BLaER1 (cell line): ENCODE data around the gene NAXE.
A peak's percentile ranks its signal among the peaks of the same experiment; 100 is the strongest.
"Not testable (repeated sequence)": the region's sequence is repeated elsewhere in the genome, so short reads cannot be mapped to it uniquely, and the experiment has no call there.

Source experiments
- H3K27ac ChIP-seq: shearing (Covaris generic); formaldehyde crosslinking; 2 replicates; pipeline ENCODE4 v1.8.1; 2022
- H3K27me3 ChIP-seq: shearing (Covaris generic); formaldehyde crosslinking; 2 replicates; pipeline ENCODE4 v1.8.1; 2022
- H3K36me3 ChIP-seq: shearing (Covaris generic); formaldehyde crosslinking; 2 replicates; pipeline ENCODE4 v1.8.1; 2022
- H3K4me1 ChIP-seq: shearing (Covaris generic); formaldehyde crosslinking; 2 replicates; pipeline ENCODE4 v1.8.1; 2022
- H3K4me2 ChIP-seq: shearing (Covaris generic); formaldehyde crosslinking; 2 replicates; pipeline ENCODE4 v1.8.1; 2022
- H3K4me3 ChIP-seq: shearing (Covaris generic); formaldehyde crosslinking; 2 replicates; pipeline ENCODE4 v1.8.1; 2022
- H3K9ac ChIP-seq: shearing (Covaris generic); formaldehyde crosslinking; 2 replicates; pipeline ENCODE4 v1.8.1; 2022
- H3K9me3 ChIP-seq: shearing (Covaris generic); formaldehyde crosslinking; 2 replicates; pipeline ENCODE4 v1.8.1; 2022
- H4K20me1 ChIP-seq: shearing (Covaris generic); formaldehyde crosslinking; 2 replicates; pipeline ENCODE4 v1.8.1; 2022
- Cebpa-rat ChIP-seq: shearing (Covaris generic); IDR thresholded peaks from 2 replicates; pipeline ENCODE4 v1.8.1; 2022

NAXE gene

DNA sequence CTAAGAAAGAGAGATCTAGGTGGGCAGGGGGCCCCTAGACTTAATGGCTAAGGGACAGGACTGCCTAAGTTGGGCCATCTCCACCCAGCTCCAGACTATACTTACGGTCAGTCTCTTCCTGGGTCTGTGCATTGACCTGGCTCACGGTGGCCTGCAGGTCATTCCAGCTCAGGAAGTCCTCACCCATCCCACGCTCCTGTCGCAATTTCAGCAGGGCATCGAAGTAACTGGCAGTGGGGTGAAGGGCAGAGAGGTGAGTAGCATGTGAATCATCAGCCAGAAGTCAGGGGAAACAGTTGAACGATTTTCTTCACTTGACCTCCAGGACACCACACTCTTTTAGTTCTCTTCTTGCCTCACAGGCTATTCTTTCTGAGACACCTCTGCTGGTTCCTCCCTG is 39.7 kb upstream of the NAXE start:
- Histone ChIP-seq H3K4me1 (peaks cover 69% of the 10 kb centered on the region), H3K9me3 (no peaks in the 10 kb centered on the region), H4K20me1 (no peaks in the 10 kb centered on the region), H3K4me3 (no peak overlapping the region), H3K36me3 (peaks cover 81% of the 10 kb centered on the region), H3K9ac (peak overlapping the region; percentile 16), H3K27me3 (no peaks in the 10 kb centered on the region), H3K27ac (peak overlapping the region; percentile 83), H3K4me2 (peak overlapping the region; percentile 69)
- TF ChIP-seq Cebpa-rat = no peak

DNA sequence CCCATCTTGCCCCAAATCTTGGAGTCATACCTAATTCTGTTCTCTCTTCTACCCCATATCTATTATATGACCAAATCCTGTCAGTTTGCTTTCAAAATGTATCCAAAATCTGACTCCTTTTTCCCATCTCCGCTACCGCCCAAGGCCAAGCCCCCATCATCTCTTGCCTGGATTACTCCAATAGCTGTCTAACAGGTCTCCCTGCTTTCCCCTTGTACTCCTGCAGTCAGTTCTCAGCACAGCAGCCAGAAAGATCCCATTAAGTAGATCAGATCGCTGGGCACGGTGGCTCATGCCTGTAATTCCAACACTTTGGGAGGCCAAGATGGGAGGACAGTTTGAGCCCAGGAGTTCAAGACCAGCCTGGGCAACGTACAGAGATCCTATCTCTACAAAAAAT is 39.1 kb upstream of the NAXE start:
- peak overlapping the region; percentile 69 for H3K4me2 ChIP-seq
- H3K27ac ChIP-seq = peak overlapping the region; percentile 83
- H3K36me3 ChIP-seq = peaks cover 74% of the 10 kb centered on the region
- peaks cover 69% of the 10 kb centered on the region for H3K4me1 ChIP-seq
- H3K27me3 ChIP-seq = no peaks in the 10 kb centered on the region
- peak overlapping the region; percentile 56; the same call in 1 of the 2 replicates for H3K9ac ChIP-seq
- no peaks in the 10 kb centered on the region for H4K20me1 ChIP-seq
- TF ChIP-seq Cebpa-rat = no peak
- no peak overlapping the region for H3K4me3 ChIP-seq
- no peaks in the 10 kb centered on the region for H3K9me3 ChIP-seq

DNA sequence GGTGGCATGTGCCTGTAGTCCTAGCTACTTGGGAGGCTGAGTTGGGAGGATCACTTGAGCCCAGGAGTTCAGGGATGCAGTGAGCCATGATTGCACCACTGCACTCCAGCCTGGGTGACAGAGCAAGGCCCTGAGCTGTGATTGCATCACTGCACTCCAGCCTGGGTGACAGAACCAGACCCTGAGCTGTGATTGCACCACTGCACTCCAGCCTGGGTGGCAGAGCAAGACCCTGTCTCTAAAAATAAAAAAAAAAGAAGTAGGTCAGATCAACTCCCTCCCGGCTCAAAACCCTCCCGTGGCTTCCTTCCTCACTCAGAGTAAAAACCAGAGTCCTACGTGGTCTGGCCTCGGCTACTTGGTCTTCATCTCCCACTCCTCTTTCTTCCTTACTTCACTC is 38.6 kb upstream of the NAXE start:
- Histone ChIP-seq H3K27ac (peak overlapping the region; percentile 83), H3K4me1 (peaks cover 69% of the 10 kb centered on the region), H3K36me3 (peaks cover 70% of the 10 kb centered on the region), H3K4me2 (peak overlapping the region; percentile 69), H3K9ac (peak overlapping the region; percentile 56; the same call in 1 of the 2 replicates)
- H3K27me3 ChIP-seq, H3K4me3 ChIP-seq, H4K20me1 ChIP-seq, H3K9me3 ChIP-seq: not testable (repeated sequence)
- peak; percentile 100 for TF ChIP-seq Cebpa-rat

DNA sequence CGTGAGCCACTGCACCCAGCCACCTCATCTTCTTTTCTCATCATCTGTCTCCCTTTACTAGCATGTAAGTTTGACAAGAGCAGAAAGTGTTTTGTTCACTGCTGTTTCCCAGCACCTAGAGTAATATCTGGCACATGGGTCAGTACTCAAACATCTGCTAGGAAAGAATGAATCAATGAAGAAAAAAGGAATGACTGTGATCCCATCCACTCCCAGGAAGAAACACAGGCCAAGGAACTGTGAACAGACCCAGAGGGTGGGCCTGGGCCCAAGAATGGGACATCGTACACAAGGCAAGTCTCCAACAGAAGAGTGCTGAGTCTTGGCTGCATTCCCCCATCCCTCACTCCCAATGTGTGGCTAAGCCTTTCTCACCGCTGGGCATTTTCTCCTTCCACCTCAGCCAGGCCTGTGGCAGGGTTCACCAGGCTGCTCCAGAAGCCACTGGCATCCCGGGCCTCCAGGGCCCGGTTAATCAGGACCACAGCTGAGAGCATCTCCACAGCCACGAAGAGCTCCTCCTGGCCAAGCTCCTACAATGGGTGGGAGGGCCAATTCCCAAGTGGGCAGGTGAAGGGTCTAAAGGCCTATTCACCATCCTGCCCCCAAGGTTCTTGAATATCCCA is 37.6 kb upstream of the NAXE start:
- Histone ChIP-seq H3K36me3 (peaks cover 60% of the 10 kb centered on the region), H3K4me2 (peak overlapping the region; percentile 69), H3K9ac (peak overlapping the region; percentile 56; the same call in 1 of the 2 replicates), H3K27ac (peak overlapping the region; percentile 83), H4K20me1 (no peaks in the 10 kb centered on the region), H3K4me1 (peaks cover 69% of the 10 kb centered on the region), H3K27me3 (no peaks in the 10 kb centered on the region), H3K4me3 (no peak overlapping the region), H3K9me3 (no peaks in the 10 kb centered on the region)
- no peak for TF ChIP-seq Cebpa-rat

DNA sequence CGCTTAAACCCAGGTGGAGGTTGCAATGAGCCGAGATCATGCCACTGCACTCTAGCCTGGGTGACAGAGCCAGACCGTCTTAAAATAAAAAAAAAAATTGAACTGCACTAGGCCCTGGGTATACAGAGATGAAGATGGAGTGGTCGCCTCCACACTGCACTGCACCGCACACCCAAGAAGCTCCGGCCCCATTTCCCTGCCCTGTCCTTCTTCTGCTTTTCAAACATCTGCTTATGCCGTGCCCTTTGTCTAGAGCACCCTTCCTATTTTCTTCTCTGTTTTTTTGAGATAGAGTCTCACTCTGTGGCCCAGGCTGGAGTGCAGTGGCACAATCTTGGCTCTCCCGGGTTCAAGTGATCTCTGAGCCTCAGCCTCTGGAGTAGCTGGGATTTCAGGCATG is 36.6 kb upstream of the NAXE start:
- H3K36me3 ChIP-seq = peaks cover 60% of the 10 kb centered on the region
- H3K4me3 ChIP-seq = no peak overlapping the region
- TF ChIP-seq Cebpa-rat = no peak
- peak overlapping the region; percentile 69; the same call in 1 of the 2 replicates for H3K4me2 ChIP-seq
- H3K9me3 ChIP-seq = no peaks in the 10 kb centered on the region
- H4K20me1 ChIP-seq = no peaks in the 10 kb centered on the region
- H3K27ac ChIP-seq = peak overlapping the region; percentile 83; the same call in 1 of the 2 replicates
- H3K9ac ChIP-seq = no peak overlapping the region
- no peaks in the 10 kb centered on the region for H3K27me3 ChIP-seq
- peaks cover 73% of the 10 kb centered on the region for H3K4me1 ChIP-seq

DNA sequence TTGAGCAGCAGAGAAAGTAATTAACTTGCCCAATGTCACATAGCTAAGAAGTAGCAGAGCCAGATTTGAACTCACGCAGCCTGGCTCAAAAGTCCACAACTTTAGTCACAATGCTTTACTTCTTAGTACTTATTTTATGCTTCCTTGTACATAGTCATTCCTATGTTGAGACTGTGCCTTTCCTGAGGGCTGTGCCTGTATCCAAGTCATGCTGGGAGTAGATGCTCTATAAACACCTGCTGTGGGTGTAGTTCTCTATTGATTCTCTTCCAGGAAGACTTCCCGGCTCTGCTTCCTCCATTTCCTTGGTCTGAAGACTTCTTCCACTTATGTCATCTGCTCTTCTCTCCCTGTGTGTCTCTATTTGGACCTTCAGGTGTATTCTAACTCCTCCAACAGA is 35.9 kb upstream of the NAXE start:
- H3K9me3 ChIP-seq = no peaks in the 10 kb centered on the region
- peaks cover 60% of the 10 kb centered on the region for H3K36me3 ChIP-seq
- no peak overlapping the region for H3K9ac ChIP-seq
- no peaks in the 10 kb centered on the region for H3K27me3 ChIP-seq
- H3K4me2 ChIP-seq = no peak overlapping the region
- no peaks in the 10 kb centered on the region for H4K20me1 ChIP-seq
- H3K27ac ChIP-seq = no peak overlapping the region
- peaks cover 66% of the 10 kb centered on the region for H3K4me1 ChIP-seq
- no peak overlapping the region for H3K4me3 ChIP-seq
- TF ChIP-seq Cebpa-rat = no peak

DNA sequence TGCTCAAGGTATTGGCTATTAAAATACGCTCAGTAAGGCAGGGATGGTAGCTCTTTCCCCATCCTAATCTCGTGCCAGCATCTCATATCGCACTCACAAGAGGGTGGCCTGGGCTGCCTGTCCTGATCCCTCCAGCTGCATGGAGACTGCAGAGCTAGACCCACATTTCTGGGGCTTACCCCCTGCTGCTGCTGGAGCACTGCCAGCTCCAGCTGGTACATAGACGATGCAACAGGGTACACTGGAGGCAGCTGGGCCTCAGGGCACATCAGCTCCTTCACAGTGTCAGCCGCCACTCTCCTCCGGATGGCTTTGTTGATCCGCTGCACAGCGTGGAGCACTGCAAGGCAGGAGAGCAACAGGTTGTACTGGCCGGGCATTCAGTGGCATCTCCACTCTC is 35.2 kb upstream of the NAXE start:
- TF ChIP-seq Cebpa-rat = no peak
- Histone ChIP-seq H3K36me3 (peaks cover 60% of the 10 kb centered on the region), H3K9me3 (no peaks in the 10 kb centered on the region), H3K27me3 (no peaks in the 10 kb centered on the region), H3K4me2 (no peak overlapping the region), H4K20me1 (no peaks in the 10 kb centered on the region), H3K27ac (0 out of 2 replicates have a peak overlapping the region, but pooled peaks have one; percentile 27), H3K9ac (no peak overlapping the region; the same call in 1 of the 2 replicates), H3K4me1 (peaks cover 60% of the 10 kb centered on the region), H3K4me3 (no peak overlapping the region)

DNA sequence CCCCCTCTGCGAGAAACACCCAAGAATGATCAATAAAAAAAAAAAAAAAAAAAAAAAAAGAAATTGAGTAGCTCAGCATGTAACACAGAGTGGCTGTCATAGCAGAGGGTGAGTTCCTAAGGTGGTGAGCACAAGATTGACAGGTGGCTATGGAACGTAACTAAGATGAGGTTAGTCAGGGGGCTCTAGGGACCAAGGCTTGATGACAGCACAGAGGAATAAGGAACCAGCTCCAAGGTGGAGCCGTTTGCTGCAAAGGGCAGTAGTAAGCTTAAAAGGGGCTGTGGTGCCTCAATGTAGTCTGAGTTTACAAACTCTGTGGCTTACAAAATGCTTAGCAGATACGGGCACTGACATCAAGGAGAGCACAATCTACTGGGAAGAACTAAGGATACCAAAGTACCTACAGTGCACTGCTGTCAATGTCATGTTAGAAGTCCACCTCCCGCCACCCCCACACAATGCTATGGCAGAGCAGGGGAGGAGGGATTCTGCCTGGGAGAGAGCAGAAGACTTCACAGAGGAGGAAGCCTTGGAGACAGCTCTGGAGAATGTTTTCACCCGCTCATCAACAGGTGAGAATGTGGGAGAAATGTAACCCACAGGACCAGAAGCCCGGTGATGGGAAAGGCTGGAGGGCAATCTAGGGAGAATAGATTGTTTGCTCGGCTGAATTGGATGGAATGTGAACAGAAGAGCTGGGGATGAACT is 32.3 kb upstream of the NAXE start:
- peaks cover 76% of the 10 kb centered on the region for H3K36me3 ChIP-seq
- 0 out of 2 replicates have a peak overlapping the region, but pooled peaks have one; percentile 9 for H3K4me2 ChIP-seq
- no peaks in the 10 kb centered on the region for H4K20me1 ChIP-seq

DNA sequence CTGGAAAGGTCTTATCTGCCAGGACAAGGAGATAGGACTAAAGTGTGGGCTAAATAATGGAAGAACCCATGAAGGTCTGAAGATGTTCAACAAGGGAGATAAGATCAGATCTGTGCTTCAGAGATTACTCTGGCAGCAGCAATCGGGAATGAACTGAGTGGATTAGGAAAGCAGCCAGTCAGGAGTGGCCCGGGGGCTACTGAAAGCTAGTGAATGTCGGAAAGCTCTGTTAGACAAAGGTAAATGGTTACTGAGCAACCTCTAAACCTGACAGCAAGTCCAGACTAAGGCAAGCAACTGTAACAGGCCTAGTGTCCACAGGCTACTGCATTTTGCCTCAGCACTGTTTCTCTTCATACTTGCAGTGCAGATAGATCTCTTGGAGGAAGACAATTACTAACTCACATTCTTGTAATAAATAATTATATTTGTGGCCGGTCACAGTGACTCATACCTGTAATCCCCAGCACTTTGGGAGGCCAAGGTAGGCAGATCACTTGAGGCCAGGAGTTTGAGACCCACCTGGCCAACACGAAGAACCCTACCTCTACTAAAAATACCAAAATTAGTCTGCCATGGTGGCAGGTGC is 31.7 kb upstream of the NAXE start:
- Histone ChIP-seq H3K4me3 (no peak overlapping the region), H3K27ac (no peak overlapping the region; the same call in 1 of the 2 replicates), H4K20me1 (no peaks in the 10 kb centered on the region), H3K9me3 (no peaks in the 10 kb centered on the region), H3K36me3 (peaks cover 77% of the 10 kb centered on the region), H3K4me1 (peaks cover 24% of the 10 kb centered on the region), H3K9ac (no peak overlapping the region; the same call in 1 of the 2 replicates), H3K27me3 (no peaks in the 10 kb centered on the region), H3K4me2 (0 out of 2 replicates have a peak overlapping the region, but pooled peaks have one; percentile 9)
- no peak for TF ChIP-seq Cebpa-rat

More for the DNA sequence above, 32.3 kb upstream of the NAXE start:
- Histone ChIP-seq H3K9ac (no peak overlapping the region; the same call in 1 of the 2 replicates), H3K4me3 (no peak overlapping the region), H3K4me1 (peaks cover 31% of the 10 kb centered on the region), H3K27ac (no peak overlapping the region; the same call in 1 of the 2 replicates), H3K27me3 (no peaks in the 10 kb centered on the region), H3K9me3 (no peaks in the 10 kb centered on the region)
- no peak for TF ChIP-seq Cebpa-rat
